ENCODE data around the gene RABEP2.

- TF ChIP-seq, protein P1, sequence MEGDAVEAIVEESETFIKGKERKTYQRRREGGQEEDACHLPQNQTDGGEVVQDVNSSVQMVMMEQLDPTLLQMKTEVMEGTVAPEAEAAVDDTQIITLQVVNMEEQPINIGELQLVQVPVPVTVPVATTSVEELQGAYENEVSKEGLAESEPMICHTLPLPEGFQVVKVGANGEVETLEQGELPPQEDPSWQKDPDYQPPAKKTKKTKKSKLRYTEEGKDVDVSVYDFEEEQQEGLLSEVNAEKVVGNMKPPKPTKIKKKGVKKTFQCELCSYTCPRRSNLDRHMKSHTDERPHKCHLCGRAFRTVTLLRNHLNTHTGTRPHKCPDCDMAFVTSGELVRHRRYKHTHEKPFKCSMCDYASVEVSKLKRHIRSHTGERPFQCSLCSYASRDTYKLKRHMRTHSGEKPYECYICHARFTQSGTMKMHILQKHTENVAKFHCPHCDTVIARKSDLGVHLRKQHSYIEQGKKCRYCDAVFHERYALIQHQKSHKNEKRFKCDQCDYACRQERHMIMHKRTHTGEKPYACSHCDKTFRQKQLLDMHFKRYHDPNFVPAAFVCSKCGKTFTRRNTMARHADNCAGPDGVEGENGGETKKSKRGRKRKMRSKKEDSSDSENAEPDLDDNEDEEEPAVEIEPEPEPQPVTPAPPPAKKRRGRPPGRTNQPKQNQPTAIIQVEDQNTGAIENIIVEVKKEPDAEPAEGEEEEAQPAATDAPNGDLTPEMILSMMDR (IDR thresholded peaks at IDR 0.05; ENCODE audit: low read depth, low read length), result no peak
- TF ChIP-seq EZH2phosphoT487 (IDR thresholded peaks at IDR 0.05; ENCODE audit: low read depth), result no peak
Observed at GRCh38 chr16:28867241-28867640, 57.8 kb downstream of the RABEP2 start.

Measured in OCI-LY3 (cell line).